Tongue (tissue), 1 donor: ENCODE measurements around the gene PDC. TPM values are rescaled to one million over a fixed set of nuclear protein-coding genes. Genes with fewer than 3 reads are reported as not detected.

Experiments
- total RNA-seq: library from RNA; depleted of rRNA; stranded (reverse); fragments of >200 nt; gene quantifications from one replicate; pipeline ENCODE4 v1.2.3, GENCODE V29; 2014

The PDC gene
- total RNA-seq, 1 donor from 2014 or later, result not detected

Other genes starting within 250 kb of the PDC start
- 0.10 TPM for gene PRG4, start 164.8 kb downstream of the PDC start, total RNA-seq
- gene TPR, start 85.9 kb downstream of the PDC start, total RNA-seq, result 101 TPM
- 27.5 TPM for gene ODR4, start 85.3 kb downstream of the PDC start, total RNA-seq
- gene PTGS2, start 219.3 kb upstream of the PDC start, total RNA-seq, result 5.4 TPM